Tibial nerve (tissue), 4 donors: ENCODE data around the gene CRX. TPM values are rescaled to one million over a fixed set of nuclear protein-coding genes. Genes with fewer than 3 reads are reported as not detected.
"Not testable (repeated sequence)": the region's sequence is repeated elsewhere in the genome, so short reads cannot be mapped to it uniquely, and the experiment has no call there.

Experiments used
- DNase-seq, 2 donors: peaks; one replicate each; pipeline ENCODE4 v3.0.0-alpha.2; 2019; ENCODE audit warnings: low spot score in 2 of 2
- H3K27ac ChIP-seq, 4 donors: fragments of 200-600 bp; sonication (generic) in 3 of 4; one replicate each; pipeline ENCODE4 v1.5.1; 2017 to 2019; ENCODE audit warnings: mild to moderate bottlenecking in 1 of 4
- H3K27me3 ChIP-seq, 2 donors: fragments of 200-600 bp; sonication (generic) in 1 of 2; one replicate each; pipeline versions ENCODE4 v1.5.1 to v1.6.0; 2017 to 2019
- H3K36me3 ChIP-seq, 3 donors: fragments of 200-600 bp; sonication (generic); one replicate each; pipeline ENCODE4 v1.5.1; 2018 to 2019
- H3K4me1 ChIP-seq, 4 donors: fragments of 200-600 bp; sonication (generic) in 3 of 4; one replicate each; pipeline ENCODE4 v1.5.1; 2017 to 2019
- H3K4me3 ChIP-seq, 4 donors: fragments of 200-600 bp; sonication (generic) in 3 of 4; one replicate each; pipeline ENCODE4 v1.5.1; 2017 to 2019; ENCODE audit warnings: mild to moderate bottlenecking in 1 of 4, moderate library complexity in 1 of 4
- H3K9me3 ChIP-seq, 4 donors: fragments of 200-600 bp; sonication (generic) in 3 of 4; one replicate each; pipeline ENCODE4 v1.5.1; 2017 to 2019
- CTCF ChIP-seq, 5 experiments: fragments of 200-600 bp in 3 of 5; fragments of 450-650 bp in 2 of 5; sonication (generic) in 3 of 5; IDR thresholded peaks; one replicate each; pipeline ENCODE4 v1.5.1; 2016 to 2019; ENCODE audit warnings: antibody characterized with exemption in 5 of 5, mild to moderate bottlenecking in 3 of 5, moderate library complexity in 2 of 5
- EP300 ChIP-seq, 2 donors: sonication (generic); formaldehyde crosslinking; IDR thresholded peaks; one replicate each; pipeline ENCODE4 v1.6.1; 2017; ENCODE audit warnings: antibody characterized with exemption in 2 of 2, mild to moderate bottlenecking in 1 of 2
- POLR2A ChIP-seq, 2 donors: fragments of 450-650 bp; IDR thresholded peaks; one replicate each; pipeline ENCODE4 v1.6.1; 2017; ENCODE audit warnings: antibody characterized with exemption in 2 of 2, mild to moderate bottlenecking in 2 of 2, moderate library complexity in 2 of 2
- WGBS, 2 donors: methylation state at CpG; one replicate each; pipeline ENCODE4 v1.1.5; 2018; 5-methylcytosine and 5-hydroxymethylcytosine counted together
- total RNA-seq, 4 donors: library from RNA; depleted of rRNA; stranded (reverse); fragments of >200 nt; gene quantifications; one replicate each; pipeline ENCODE4 v1.1.0, GENCODE V29; 2016

Gene CRX
- total RNA-seq, 4 donors from 2014 or later = not detected

GRCh38 chr19:47779524-47780214 lies 42.1 kb upstream of the CRX start:
- H3K4me3 ChIP-seq = peak overlapping the region; percentile 88 to 99 (median 94)
- no peaks in the 10 kb centered on the region for H3K9me3 ChIP-seq
- H3K36me3 ChIP-seq = peaks cover 0 to 39% (median 7%) of the 10 kb centered on the region in 3 donors
- 38 to 46% methylated on average over 19 to 24 of the region's 24 CpGs for WGBS, 2 donors
- TF ChIP-seq POLR2A (IDR thresholded peaks at IDR 0.05) = peak in 1 of 2 donors; percentile 52
- peak in 1 of 2 donors; percentile 81 for TF ChIP-seq EP300 (IDR thresholded peaks at IDR 0.05)
- TF ChIP-seq CTCF (IDR thresholded peaks at IDR 0.05) = no peak
- H3K27ac ChIP-seq = peak overlapping the region; percentile 98 to 100 (median 98)
- H3K27me3 ChIP-seq = no peaks in the 10 kb centered on the region
- peaks cover 0 to 61% (median 39%) of the 10 kb centered on the region in 4 donors for H3K4me1 ChIP-seq
- DNase-seq = peak; percentile 30 to 45

DNA sequence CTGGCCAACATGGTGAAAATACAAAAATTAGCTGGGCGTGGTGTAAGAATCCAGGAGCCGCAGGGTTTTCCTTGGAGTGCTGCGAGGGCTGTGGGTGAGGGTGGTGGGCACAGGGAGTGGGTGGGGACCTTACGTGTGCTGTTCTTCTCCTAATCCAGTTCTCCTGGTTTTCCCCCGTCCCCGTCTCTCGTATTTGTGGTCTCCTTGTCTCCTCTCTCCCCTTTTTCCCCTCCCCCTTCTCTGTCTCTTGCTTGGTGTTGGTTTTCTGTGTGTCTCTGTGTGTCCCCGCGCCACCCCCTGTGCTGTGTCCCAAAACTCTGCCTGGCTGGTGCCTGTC lies 41.6 kb upstream of the CRX start:
- Histone ChIP-seq H3K4me1 (peaks cover 0 to 61% (median 39%) of the 10 kb centered on the region in 4 donors), H3K27me3 (no peaks in the 10 kb centered on the region), H3K27ac (peak overlapping the region; percentile 98 to 100 (median 98)), H3K9me3 (no peaks in the 10 kb centered on the region), H3K36me3 (peaks cover 0 to 44% (median 7%) of the 10 kb centered on the region in 3 donors), H3K4me3 (peak overlapping the region; percentile 88 to 99 (median 94))
- no peak for TF ChIP-seq CTCF (IDR thresholded peaks at IDR 0.05)
- DNase-seq = no peak
- 29 to 44% methylated on average over 9 of the region's 9 CpGs for WGBS, 2 donors

- Histone ChIP-seq H3K4me1 (peaks cover 0 to 56% (median 39%) of the 10 kb centered on the region in 4 donors), H3K4me3 (peak overlapping the region in 1 of 4 donors; percentile 90), H3K27me3 (no peaks in the 10 kb centered on the region), H3K27ac (peak overlapping the region; percentile 28 to 100 (median 98)), H3K9me3 (no peaks in the 10 kb centered on the region), H3K36me3 (peaks cover 0 to 59% (median 13%) of the 10 kb centered on the region in 3 donors)
- TF ChIP-seq POLR2A (IDR thresholded peaks at IDR 0.05) (no peak), CTCF (IDR thresholded peaks at IDR 0.05) (no peak), EP300 (IDR thresholded peaks at IDR 0.05) (peak in 1 of 2 donors; percentile 58)
- DNase-seq = peak; percentile 47 to 71
- WGBS, 2 donors = 25 to 30% methylated on average over 9 of the region's 9 CpGs
Measured at GRCh38 chr19:47781590-47782262, 40.0 kb upstream of the CRX start.

DNA sequence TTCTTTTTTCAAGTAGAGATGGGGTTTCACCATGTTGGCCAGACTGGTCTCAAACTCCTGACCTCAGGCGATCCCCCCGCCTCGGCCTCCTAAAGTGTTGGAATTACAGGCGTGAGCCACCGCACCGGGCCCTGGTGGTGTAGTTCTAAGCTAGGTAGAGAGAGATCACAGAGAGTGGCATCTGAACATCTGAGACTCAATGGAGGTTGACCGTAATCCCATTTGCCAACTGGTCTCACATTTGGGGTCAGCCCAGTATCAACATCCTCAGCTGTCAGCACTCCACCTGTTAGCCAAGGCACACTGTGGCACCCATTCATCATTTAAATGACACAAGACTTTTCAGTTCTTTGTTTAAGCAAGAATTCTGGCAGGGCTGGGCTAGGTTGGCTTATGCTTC lies 35.2 kb upstream of the CRX start:
- no peak overlapping the region for H3K4me3 ChIP-seq
- no peak for TF ChIP-seq CTCF (IDR thresholded peaks at IDR 0.05)
- no peak for TF ChIP-seq EP300 (IDR thresholded peaks at IDR 0.05)
- TF ChIP-seq POLR2A (IDR thresholded peaks at IDR 0.05) = no peak
- DNase-seq = no peak
- H3K4me1 ChIP-seq = peaks cover 0 to 36% (median 12%) of the 10 kb centered on the region in 4 donors
- H3K9me3 ChIP-seq = no peaks in the 10 kb centered on the region
- H3K36me3 ChIP-seq = peaks cover 0 to 56% (median 13%) of the 10 kb centered on the region in 3 donors
- H3K27ac ChIP-seq = no peak overlapping the region
- no peaks in the 10 kb centered on the region for H3K27me3 ChIP-seq
- 93% methylated on average over 7 of the region's 7 CpGs for WGBS, 2 donors

DNA sequence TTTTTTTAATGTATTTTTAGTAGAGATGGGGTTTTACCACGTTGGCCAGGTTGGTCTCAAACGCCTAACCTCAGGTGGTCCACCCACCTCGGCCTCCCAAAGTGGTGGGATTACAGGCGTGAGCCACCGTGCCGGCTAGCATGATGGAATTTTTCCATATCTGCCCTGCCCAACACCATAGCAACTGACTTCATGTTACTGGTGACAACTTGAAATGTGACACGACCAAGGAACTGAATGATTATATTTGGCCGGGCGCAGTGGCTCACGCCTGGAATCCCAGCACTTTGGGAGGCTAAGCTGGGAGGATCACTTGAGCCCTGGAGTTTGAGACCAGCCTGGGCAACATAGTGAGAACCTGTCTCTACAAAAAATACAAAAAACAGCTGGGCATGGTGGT lies 34.4 kb upstream of the CRX start:
- WGBS, 2 donors = 79 to 84% methylated on average over 9 to 10 of the region's 10 CpGs
- Histone ChIP-seq H3K36me3 (peaks cover 0 to 51% (median 13%) of the 10 kb centered on the region in 3 donors), H3K4me1 (peaks cover 0 to 28% (median 7%) of the 10 kb centered on the region in 4 donors), H3K27ac (peak overlapping the region in 1 of 4 donors; percentile 34)
- not testable (repeated sequence) for H3K9me3 ChIP-seq, H3K27me3 ChIP-seq, DNase-seq, H3K4me3 ChIP-seq

GRCh38 chr19:47789811-47790210 lies 31.9 kb upstream of the CRX start:
- H3K9me3 ChIP-seq, H3K4me3 ChIP-seq, H3K27ac ChIP-seq, H3K27me3 ChIP-seq, DNase-seq: not testable (repeated sequence)
- WGBS, 2 donors = 93 to 94% methylated on average over 13 of the region's 13 CpGs
- Histone ChIP-seq H3K36me3 (peaks cover 0 to 26% (median 6%) of the 10 kb centered on the region in 3 donors), H3K4me1 (peaks cover 0 to 15% (median 0%) of the 10 kb centered on the region in 4 donors)
